Measurements from ENCODE around the gene CAMK1.
A peak's percentile ranks its signal among the peaks of the same experiment; 100 is the strongest.

- no peak for TF ChIP-seq REST (IDR thresholded peaks at IDR 0.05)
- TF ChIP-seq, protein P1, sequence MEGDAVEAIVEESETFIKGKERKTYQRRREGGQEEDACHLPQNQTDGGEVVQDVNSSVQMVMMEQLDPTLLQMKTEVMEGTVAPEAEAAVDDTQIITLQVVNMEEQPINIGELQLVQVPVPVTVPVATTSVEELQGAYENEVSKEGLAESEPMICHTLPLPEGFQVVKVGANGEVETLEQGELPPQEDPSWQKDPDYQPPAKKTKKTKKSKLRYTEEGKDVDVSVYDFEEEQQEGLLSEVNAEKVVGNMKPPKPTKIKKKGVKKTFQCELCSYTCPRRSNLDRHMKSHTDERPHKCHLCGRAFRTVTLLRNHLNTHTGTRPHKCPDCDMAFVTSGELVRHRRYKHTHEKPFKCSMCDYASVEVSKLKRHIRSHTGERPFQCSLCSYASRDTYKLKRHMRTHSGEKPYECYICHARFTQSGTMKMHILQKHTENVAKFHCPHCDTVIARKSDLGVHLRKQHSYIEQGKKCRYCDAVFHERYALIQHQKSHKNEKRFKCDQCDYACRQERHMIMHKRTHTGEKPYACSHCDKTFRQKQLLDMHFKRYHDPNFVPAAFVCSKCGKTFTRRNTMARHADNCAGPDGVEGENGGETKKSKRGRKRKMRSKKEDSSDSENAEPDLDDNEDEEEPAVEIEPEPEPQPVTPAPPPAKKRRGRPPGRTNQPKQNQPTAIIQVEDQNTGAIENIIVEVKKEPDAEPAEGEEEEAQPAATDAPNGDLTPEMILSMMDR (IDR thresholded peaks at IDR 0.05; ENCODE audit: low read depth, low read length, missing input control) = peak; percentile 48
- peak; percentile 76 to 79 for TF ChIP-seq RAD21 (IDR thresholded peaks at IDR 0.05)
- no peak for TF ChIP-seq RXRA (IDR thresholded peaks at IDR 0.05)
- TF ChIP-seq MAX (IDR thresholded peaks at IDR 0.05) = no peak
Measured at GRCh38 chr3:9715764-9716437, 53.8 kb downstream of the CAMK1 start.

Measured in liver (tissue), 3 donors.